Head of caudate nucleus (tissue), 42 donors: Measurements from ENCODE around the gene FAM81A.

Experiments used
- DNase-seq, 42 donors: peaks; one replicate each; pipeline versions ENCODE4 v3.0.0 to v3.0.0-alpha.2; 2020 to 2021; ENCODE audit warnings: mixed read lengths in 7 of 42
- intact Hi-C: fragments of 100-400 bp; cut with DNase I; formaldehyde crosslinking; loops from one replicate; pipeline ENCODE4 v1.15.0; 2022

The FAM81A gene

GRCh38 chr15:59528429-59528828 is 90.4 kb downstream of the FAM81A start:
- intact Hi-C loops = no loop called here
- DNase-seq = peak in 1 of 42 donors; percentile 37

GRCh38 chr15:59528961-59529402 is 91.0 kb downstream of the FAM81A start:
- DNase-seq = peak; percentile 68 to 96 (median 88)
- intact Hi-C loops = no loop called here

DNA sequence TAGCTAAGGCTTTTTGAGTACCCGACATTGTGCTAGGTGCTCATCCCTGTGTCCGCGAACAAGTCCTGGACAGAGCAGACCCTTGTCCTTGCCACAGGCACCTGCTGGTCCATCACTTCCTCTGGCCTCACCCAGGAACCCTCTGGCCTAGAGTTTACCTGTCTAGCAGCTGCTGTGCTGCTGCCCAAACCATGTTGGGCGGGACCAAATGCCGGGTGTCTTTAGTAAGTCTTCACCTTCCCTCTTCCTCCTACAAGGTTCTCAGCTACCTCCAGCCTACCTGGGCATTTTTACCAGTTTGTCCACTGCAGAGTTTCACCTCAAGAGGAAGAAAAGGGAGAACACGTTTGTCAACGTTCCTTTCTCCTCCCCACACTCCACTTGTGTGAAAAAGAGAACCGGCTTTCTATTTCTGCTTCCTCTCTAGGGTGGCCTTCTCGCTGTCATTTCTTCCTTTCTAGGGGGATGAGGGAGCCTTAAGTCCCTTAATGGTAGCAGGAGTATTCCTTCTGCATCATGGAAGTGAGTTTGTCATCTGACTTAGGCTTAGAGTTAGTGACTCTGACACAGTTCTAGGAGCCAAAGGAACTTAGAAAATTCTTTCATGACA is 93.2 kb downstream of the FAM81A start:
- intact Hi-C loops = loop anchor here (10.0 kb wide), 1 partner anchor 104 kb away; no protein-coding TSS in a partner anchor
- DNase-seq = no peak

DNA sequence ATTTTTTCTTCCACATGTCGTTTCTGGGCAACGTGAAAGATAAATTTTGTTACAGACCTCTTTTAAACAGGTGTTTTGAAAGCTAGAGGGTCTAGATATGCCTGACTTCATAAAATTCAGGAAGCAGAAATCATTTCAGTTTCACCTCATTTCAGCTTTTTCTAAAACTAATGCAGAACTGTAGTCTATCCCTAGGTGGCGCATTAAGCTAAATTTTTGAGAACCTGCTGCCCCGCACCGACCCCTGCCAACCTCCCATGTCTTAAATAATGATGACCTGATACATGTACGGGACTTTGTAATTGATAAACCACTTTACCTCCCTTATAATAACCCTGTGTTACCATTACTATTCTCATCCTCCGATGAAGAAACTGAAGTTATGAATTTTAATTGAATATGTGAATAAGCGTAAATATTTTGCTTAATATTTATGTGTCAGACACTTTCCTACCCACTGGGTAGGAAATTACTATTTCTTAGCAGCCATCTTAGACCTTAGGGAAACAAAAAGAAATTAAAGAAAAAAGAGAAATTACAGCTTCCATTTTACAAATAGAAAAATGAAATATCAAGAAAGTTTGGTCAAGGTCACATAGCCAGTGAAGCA is 94.9 kb downstream of the FAM81A start:
- intact Hi-C loops = loop anchor here (10.0 kb wide), 1 partner anchor 102 kb away; no protein-coding TSS in a partner anchor
- DNase-seq = peak in 10 of 42 donors; percentile 16 to 57 (median 20)

DNA sequence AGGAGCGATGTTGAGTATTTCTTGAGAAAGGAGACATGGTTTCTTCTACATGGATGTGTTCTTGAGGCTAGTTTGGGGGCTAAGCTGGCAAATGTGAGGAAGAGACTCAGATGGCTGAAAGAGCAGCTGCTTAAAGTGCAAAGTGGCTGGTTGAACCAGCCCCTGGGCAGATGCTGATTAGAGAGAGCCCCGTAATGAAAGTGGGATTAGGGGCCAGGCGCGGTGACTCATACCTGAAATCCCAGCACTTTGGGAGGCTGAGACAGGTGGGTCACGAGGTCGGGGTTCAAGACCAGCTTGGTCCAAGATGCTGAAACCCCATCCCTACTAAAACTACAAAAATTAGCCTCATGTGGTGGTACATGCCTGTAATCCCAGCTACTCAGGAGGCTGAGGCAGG is 98.6 kb downstream of the FAM81A start:
- intact Hi-C loops = loop anchor here (10.0 kb wide), 1 partner anchor 98 kb away; no protein-coding TSS in a partner anchor
- DNase-seq = no peak

GRCh38 chr15:59537403-59537802 is 99.4 kb downstream of the FAM81A start:
- no peak for DNase-seq
- intact Hi-C loops = loop anchor here (10.0 kb wide), 1 partner anchor 97 kb away; no protein-coding TSS in a partner anchor

DNA sequence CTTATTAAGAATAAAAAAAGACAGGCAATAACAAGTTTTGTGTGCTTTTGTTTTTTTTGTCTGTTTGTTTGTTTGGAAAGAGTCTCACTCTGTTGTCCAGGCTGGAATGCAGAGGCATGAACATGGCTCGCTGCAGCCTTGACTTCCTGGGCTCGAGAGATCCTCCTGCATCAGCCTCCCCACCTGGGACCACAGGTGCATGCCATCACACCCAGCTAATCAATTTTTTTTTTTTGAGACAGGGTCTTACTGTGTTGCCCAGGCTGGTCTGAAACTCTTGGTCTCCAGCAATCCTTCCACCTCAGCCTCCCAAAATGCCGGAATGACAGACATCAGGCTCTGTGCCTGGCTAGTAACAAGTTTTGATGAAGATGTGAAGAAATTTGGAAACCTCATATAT is 100.5 kb downstream of the FAM81A start:
- intact Hi-C loops = loop anchor here (10.0 kb wide), 1 partner anchor 96 kb away; no protein-coding TSS in a partner anchor
- no peak for DNase-seq

GRCh38 chr15:59539799-59540198 is 101.8 kb downstream of the FAM81A start:
- no peak for DNase-seq
- intact Hi-C loops = loop anchor here (10.0 kb wide), 1 partner anchor 95 kb away; no protein-coding TSS in a partner anchor

GRCh38 chr15:59540654-59541053 is 102.7 kb downstream of the FAM81A start:
- no peak for DNase-seq
- intact Hi-C loops = no loop called here

GRCh38 chr15:59541750-59542149 is 103.8 kb downstream of the FAM81A start:
- no peak for DNase-seq
- intact Hi-C loops = no loop called here

DNA sequence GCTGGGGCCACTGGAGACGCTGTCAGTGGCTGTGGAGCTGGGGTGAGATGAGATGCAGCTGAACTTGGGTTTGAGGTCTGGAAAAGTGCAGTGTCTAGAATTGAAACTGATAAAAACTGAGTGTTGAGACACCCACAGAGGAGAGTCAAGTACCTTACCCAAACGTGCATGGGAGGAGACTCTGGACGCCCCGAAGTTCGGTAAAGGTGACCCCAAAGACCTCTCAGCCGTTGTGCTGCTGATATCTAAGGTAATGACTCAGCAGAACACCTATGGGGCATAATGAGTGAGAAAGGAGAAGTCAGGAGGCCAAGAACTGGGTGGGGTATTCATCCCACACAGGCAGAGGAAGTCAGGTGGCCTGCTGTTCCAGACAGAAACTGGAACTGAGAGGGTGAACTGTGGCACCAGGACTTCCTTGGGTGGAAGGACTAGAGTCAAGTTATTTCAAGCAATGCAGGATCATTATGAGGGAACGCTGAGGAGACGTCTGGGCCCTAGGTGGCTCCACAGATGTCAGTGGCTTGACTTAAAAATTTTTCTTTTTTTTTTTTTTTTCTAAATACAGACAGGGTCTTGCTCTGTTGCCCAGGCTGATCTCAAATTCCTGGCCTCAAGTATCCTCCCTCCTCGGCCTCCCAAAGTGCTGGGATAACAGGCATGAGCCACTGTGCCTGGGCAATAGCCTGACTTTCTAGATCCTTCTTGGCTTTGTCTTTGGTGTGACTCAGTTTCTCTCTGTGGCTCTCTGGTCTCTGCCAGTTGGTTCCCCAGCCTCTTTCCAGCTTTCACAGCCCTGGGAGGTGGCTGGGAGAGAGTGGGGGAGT is 105.9 kb downstream of the FAM81A start:
- intact Hi-C loops = no loop called here
- no peak for DNase-seq

GRCh38 chr15:59545573-59545972 is 107.6 kb downstream of the FAM81A start:
- no peak for DNase-seq
- intact Hi-C loops = no loop called here

- intact Hi-C loops = no loop called here
- no peak for DNase-seq
Observed at GRCh38 chr15:59548501-59549226, 110.7 kb downstream of the FAM81A start.

DNA sequence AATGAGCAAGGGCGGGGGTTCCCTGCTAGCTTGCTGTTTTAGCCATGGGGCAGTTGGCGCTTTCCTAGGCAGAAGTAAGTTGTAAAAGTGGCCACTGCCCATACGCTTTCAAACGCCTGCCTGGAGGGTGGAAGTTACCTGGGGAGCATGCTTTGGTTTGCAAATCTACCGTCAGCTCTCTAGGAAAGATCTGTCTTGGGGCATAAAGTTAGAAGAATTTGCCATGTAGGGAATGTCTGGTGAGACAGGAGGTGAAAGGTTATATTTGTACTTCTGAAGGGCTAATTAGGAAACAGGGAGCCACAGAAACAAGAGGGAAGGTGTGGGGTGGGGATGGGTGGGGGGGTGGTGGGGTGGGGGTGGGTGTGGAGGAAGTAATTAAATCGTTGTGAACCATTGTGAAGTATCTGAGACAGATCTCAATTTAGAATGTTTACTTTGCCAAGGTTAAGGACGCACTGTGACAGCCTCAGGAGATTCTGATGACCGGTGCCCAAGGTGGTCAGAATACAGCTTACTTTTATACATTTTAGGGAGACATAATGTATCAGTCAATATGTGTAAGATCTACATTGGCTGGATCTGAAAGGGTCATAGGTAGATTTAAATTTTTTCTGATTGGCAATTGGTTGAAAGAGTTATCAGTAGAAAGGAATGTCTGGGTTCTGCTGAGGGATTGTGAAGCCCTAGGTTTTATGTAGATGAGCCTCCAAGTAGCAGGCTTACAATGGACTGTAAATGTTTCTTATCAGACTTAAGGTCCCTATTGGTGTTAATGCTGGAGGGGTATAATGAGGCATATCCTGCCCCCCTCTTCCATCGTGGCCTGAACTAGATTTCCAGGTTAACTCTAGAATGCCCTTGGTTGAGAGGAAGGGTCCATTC is 111.6 kb downstream of the FAM81A start:
- intact Hi-C loops = no loop called here
- DNase-seq = no peak

DNA sequence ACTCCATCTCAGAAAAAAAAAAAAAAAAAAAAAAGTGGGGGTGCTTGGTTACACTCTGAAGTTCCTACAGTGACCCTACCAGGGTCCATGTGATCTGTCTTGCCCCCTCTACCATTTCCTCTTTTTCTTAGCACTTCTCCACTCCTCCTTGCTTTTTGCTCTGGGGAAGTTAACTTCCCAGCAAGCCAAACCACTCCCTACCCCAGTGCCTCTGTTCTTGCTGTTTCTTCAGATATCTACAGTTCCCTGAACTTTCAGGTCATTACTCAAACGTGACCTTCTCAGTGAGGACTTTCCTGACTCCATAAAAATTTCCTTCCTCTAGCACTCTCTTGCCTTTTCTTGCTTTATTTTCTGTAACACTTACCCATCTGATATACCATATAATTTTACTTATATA is 112.5 kb downstream of the FAM81A start:
- no peak for DNase-seq
- intact Hi-C loops = no loop called here

- DNase-seq = no peak
- intact Hi-C loops = no loop called here
Observed at GRCh38 chr15:59550956-59551355, 113.0 kb downstream of the FAM81A start.

GRCh38 chr15:59553879-59554735 is 116.1 kb downstream of the FAM81A start:
- no peak for DNase-seq

More at GRCh38 chr15:59553879-59554735, 116.1 kb downstream of the FAM81A start:
- intact Hi-C loops = no loop called here
